A673 (cell line): ENCODE data around the gene NOA1.

ENCODE experiments used
- EZH2 ChIP-seq: fragments of 200-600 bp; sonication (generic); IDR thresholded peaks from 2 replicates; pipeline ENCODE4 v1.6.1; 2017; ENCODE audit warnings: borderline replicate concordance, low read depth, mild to moderate bottlenecking, mixed read lengths, antibody characterized with exemption, low read length; ENCODE audit not compliant: poor library complexity, severe bottlenecking
- TF ChIP-seq, protein P1 (sequence below): fragments of 300-800, 200-600 bp; sonication (generic); conservative IDR thresholded peaks from 2 replicates; pipeline ENCODE4 v1.5.1; 2017; ENCODE audit warnings: low read depth, mild to moderate bottlenecking, antibody characterized with exemption, low read length, moderate library complexity, mixed read lengths

DNA sequence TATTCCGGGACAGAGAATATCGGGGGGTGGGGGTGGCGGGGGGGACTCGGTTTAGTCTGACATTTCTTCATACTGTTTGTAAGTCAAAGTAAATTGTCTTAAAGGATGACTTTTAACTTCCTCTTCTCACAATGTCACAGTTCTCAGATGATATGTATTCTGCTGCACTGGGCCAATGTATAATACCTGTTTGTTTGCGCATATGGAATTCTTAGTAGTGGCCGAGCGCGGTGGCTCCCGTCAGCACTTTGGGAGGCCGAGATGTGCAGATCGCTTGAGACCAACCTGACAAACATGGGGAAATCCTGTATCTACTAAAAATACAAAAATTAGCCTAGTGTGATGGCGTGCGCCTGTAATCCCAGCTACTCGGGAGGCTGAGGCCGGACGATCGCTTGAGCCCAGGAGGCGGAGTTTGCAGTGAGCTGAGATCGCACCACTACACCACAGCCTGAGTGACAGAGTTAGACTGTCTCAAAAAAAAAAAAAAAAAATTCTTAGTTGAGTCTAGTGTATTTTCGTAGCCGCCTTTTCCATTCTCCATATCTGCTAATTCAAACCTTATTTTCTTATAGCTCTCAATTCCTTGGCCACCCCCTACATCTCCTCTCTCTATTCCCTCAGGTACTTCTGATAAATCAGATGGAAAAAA lies 2.1 kb upstream of the NOA1 start:
- TF ChIP-seq, protein P1, sequence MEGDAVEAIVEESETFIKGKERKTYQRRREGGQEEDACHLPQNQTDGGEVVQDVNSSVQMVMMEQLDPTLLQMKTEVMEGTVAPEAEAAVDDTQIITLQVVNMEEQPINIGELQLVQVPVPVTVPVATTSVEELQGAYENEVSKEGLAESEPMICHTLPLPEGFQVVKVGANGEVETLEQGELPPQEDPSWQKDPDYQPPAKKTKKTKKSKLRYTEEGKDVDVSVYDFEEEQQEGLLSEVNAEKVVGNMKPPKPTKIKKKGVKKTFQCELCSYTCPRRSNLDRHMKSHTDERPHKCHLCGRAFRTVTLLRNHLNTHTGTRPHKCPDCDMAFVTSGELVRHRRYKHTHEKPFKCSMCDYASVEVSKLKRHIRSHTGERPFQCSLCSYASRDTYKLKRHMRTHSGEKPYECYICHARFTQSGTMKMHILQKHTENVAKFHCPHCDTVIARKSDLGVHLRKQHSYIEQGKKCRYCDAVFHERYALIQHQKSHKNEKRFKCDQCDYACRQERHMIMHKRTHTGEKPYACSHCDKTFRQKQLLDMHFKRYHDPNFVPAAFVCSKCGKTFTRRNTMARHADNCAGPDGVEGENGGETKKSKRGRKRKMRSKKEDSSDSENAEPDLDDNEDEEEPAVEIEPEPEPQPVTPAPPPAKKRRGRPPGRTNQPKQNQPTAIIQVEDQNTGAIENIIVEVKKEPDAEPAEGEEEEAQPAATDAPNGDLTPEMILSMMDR, result no peak
- TF ChIP-seq EZH2, result no peak
